RWPE2 (cell line): Measurements from ENCODE around the gene GALNT11.
"Not testable (repeated sequence)": the region's sequence is repeated elsewhere in the genome, so short reads cannot be mapped to it uniquely, and the experiment has no call there.

Experiments used
- ATAC-seq: fragments of 200-7000 bp; cut with Tn5 transposase; 3 replicates; pipeline ENCODE4 v1.9.1; 2021; ENCODE audit warnings: low read depth
- DNase-seq: peaks from one replicate; pipeline ENCODE4 v3.0.0-alpha.2; 2020; ENCODE audit warnings: low spot score
- H3K27ac ChIP-seq: fragments of 450-650 bp; 2 replicates; pipeline ENCODE4 v1.5.1; 2017; ENCODE audit warnings: mild to moderate bottlenecking; ENCODE audit not compliant: poor library complexity, severe bottlenecking
- H3K27me3 ChIP-seq: fragments of 250-450 bp; sonication (Bioruptor Pico); 2 replicates; pipeline ENCODE4 v1.5.1; 2021; ENCODE audit warnings: mild to moderate bottlenecking, moderate library complexity; ENCODE audit not compliant: insufficient read depth, poor library complexity, severe bottlenecking
- H3K36me3 ChIP-seq: fragments of 250-450 bp; sonication (Bioruptor Pico); 2 replicates; pipeline ENCODE4 v1.5.1; 2020; ENCODE audit warnings: low read depth, mild to moderate bottlenecking, moderate library complexity
- H3K4me1 ChIP-seq: fragments of 250-450 bp; sonication (Bioruptor Pico); 2 replicates; pipeline ENCODE4 v1.5.1; 2021; ENCODE audit warnings: mild to moderate bottlenecking, moderate library complexity; ENCODE audit not compliant: insufficient read depth, poor library complexity, severe bottlenecking
- H3K4me3 ChIP-seq: fragments of 250-450 bp; sonication (Bioruptor Pico); 2 replicates; pipeline ENCODE4 v1.5.1; 2021; ENCODE audit warnings: mild to moderate bottlenecking, moderate library complexity; ENCODE audit not compliant: severe bottlenecking
- H3K9me3 ChIP-seq: fragments of 250-450 bp; sonication (Bioruptor Pico); 2 replicates; pipeline ENCODE4 v1.5.1; 2021; ENCODE audit warnings: mild to moderate bottlenecking, moderate library complexity; ENCODE audit not compliant: severe bottlenecking
- CTCF ChIP-seq: fragments of 450-650 bp; IDR thresholded peaks from one replicate; pipeline ENCODE4 v1.5.1; 2017; ENCODE audit warnings: mild to moderate bottlenecking, moderate library complexity; ENCODE audit not compliant: poor library complexity, severe bottlenecking

The GALNT11 gene

GRCh38 chr7:152013974-152014373 is 11.5 kb upstream of the GALNT11 start:
- Histone ChIP-seq H3K9me3 (no peaks in the 10 kb centered on the region), H3K27ac (no peak overlapping the region), H3K4me3 (no peak overlapping the region), H3K4me1 (no peaks in the 10 kb centered on the region), H3K27me3 (no peaks in the 10 kb centered on the region), H3K36me3 (no peaks in the 10 kb centered on the region)
- no peak for ATAC-seq
- DNase-seq, result no peak
- TF ChIP-seq CTCF, result no peak

GRCh38 chr7:152014722-152015121 is 10.8 kb upstream of the GALNT11 start:
- DNase-seq (no peak), ATAC-seq (no peak)
- Histone ChIP-seq H3K4me1 (no peaks in the 10 kb centered on the region), H3K4me3 (no peak overlapping the region), H3K27ac (no peak overlapping the region), H3K27me3 (no peaks in the 10 kb centered on the region), H3K36me3 (no peaks in the 10 kb centered on the region), H3K9me3 (no peaks in the 10 kb centered on the region)
- TF ChIP-seq CTCF, result no peak

DNA sequence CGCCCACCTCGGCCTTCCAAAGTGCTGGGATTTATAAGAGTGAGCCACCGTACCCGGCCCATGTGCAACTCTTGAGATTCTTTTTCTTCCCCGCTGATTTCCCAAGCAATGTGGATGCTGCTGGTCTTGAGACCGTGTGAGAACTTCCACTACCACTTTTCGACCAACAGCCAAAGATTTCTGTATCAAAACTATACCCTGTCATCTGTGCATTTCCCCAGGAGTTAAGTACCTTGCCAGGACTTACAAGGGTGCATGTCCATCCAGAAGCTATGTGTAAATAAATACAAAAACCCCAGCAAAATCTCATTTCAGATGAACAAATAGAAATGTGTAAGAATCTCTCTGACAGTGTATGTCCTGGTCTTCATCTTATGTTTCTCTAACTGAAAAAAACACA is 9.9 kb upstream of the GALNT11 start:
- Histone ChIP-seq H3K27ac (no peak overlapping the region), H3K27me3 (no peaks in the 10 kb centered on the region), H3K36me3 (no peaks in the 10 kb centered on the region), H3K4me3 (no peak overlapping the region), H3K9me3 (no peaks in the 10 kb centered on the region), H3K4me1 (no peaks in the 10 kb centered on the region)
- DNase-seq (no peak), ATAC-seq (no peak)
- no peak for TF ChIP-seq CTCF

DNA sequence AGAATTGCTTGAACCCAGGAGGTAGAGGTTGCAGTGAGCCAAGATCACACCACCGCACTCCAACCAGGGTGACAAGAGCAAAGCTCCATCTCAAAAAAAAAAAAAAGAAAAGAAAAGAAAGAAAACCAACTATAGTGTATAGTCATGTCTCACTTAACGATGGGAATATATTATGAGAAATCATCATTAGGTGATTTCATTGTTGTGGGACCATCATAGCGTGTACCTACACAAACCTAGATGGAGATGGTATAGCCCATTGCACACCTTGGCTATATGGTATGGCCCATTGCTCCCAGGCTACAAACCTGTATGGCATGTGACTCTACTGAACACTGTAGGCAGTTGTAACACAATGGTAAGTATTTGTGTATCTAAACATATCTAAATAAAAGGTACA is 8.5 kb upstream of the GALNT11 start:
- Histone ChIP-seq H3K4me3 (no peak overlapping the region), H3K27me3 (no peaks in the 10 kb centered on the region), H3K4me1 (no peaks in the 10 kb centered on the region), H3K27ac (no peak overlapping the region), H3K36me3 (no peaks in the 10 kb centered on the region), H3K9me3 (no peaks in the 10 kb centered on the region)
- ATAC-seq, result no peak
- no peak for TF ChIP-seq CTCF
- no peak for DNase-seq

DNA sequence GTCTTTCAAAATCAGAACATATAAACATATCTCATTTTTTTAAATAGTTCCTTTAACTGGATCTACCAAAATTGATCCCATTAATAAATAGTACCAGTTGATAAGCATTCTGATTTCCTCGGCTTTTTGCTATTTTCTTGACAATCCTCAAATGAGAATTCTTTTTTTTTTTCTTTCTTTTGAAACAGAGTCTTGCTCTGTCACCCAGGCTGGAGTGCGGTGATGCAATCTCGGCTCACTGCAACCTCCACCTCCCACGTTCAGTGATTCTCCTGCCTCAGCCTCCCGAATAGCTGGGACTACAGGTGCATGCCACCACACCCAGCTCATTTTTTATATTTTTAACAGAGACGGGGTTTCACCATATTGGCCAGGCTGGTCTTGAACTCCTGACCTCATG is 7.8 kb upstream of the GALNT11 start:
- H3K27me3 ChIP-seq, DNase-seq, H3K9me3 ChIP-seq, H3K4me1 ChIP-seq, ATAC-seq, H3K36me3 ChIP-seq, H3K4me3 ChIP-seq, H3K27ac ChIP-seq: not testable (repeated sequence)

DNA sequence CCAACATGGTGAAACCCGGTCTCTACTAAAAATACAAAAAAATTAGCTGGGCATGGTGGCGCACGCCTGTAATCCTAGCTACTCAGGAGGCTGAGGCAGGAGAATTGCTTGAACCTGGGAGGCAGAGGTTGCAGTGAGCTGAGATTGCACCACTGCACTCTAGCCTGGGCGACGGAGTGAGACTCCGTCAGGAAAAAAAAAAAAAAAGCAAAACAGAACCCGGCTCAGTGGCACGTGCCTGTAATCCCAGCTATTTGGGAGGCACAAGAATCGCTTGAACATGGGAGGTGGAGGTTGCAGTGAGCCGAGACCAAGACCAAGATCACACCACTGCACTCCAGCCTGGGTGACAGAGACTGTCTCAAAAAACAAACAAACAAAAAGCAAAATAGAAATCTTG is 3.7 kb upstream of the GALNT11 start:
- not testable (repeated sequence) for ATAC-seq, H3K4me3 ChIP-seq, H3K27ac ChIP-seq, H3K4me1 ChIP-seq, DNase-seq, H3K36me3 ChIP-seq, H3K27me3 ChIP-seq, H3K9me3 ChIP-seq
